Measurements from ENCODE around the gene CELF1. TPM values are rescaled to one million over a fixed set of nuclear protein-coding genes. Genes with fewer than 3 reads are reported as not detected.
A peak's percentile ranks its signal among the peaks of the same experiment; 100 is the strongest.

CELF1 gene
- total RNA-seq, 3 donors from 2014 or later, result 83.7 to 132 (median 94.1) TPM

- ATAC-seq, result no peak
- intact Hi-C loops (cut with DNase I, micrococcal nuclease), result no loop called here
- TF ChIP-seq CTCF (IDR thresholded peaks at IDR 0.05), result no peak
- Histone ChIP-seq H3K4me1 (ENCODE audit: low read depth) (peaks cover 9% of the 10 kb centered on the region), H3K4me3 (no peak overlapping the region), H3K36me3 (ENCODE audit: low read depth) (no peaks in the 10 kb centered on the region), H3K9me3 (no peaks in the 10 kb centered on the region)
- DNase-seq, result no peak
Measured at GRCh38 chr11:47489395-47489755, 63.6 kb downstream of the CELF1 start.

DNA sequence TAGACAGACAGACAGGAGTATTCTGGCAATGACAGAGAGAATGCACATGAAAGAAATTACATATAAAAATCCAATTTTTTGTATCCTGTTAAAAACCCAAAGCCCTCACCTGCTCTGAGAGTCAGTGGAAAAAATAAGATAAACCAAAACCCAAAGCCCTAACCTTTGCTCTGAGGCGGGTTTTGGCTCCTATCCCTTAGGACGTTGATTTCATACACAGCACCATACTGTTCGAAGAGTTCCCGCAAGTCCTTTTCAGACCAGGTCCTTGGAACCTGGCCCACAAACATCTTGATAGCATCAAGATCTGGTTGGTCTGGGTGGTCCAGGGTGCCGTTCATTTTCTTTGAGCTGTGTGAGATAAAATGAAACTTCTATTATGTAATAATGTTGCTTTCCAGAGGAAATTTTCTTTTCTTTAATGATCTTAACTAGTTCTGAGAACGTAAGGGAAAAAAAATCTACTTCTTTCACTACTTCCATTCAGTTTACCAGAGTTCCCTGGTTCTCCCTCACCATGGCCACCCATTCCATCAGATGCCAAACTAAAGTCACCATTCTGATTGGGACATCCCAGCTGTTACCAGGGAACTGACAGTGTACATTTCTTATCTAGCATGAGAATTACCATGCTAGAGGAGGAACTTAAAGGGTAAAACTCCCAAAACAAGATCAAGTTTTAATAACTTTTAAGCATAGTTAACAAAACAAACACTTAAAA, 64.1 kb downstream of the CELF1 start:
- peaks cover 3% of the 10 kb centered on the region for H3K36me3 ChIP-seq (ENCODE audit: low read depth)
- DNase-seq (peak in 1 of 3 donors; percentile 43), ATAC-seq (peak; percentile 69)

DNA sequence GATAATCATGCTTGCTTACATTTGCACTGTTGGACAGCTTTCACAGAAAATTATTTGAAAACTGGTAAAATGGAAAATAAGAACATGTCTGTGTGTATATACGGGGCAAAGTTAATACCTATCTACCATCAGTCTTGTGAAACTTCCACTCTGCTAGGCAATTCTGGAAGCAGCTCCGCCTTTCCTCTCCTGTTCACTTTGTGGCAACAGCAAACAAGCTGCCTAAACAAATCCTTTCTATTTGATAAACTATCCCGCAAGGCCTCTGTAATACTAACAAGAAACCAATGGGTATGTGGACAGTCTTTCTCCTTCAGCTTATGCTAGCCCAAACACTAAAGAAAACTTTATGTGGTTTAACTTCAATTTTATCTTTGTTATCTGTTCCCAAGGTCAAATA, 64.8 kb downstream of the CELF1 start:
- DNase-seq (peak in 1 of 3 donors; percentile 22), ATAC-seq (peak; percentile 68)
- no peak for TF ChIP-seq CTCF (IDR thresholded peaks at IDR 0.05)
- no peaks in the 10 kb centered on the region for H3K9me3 ChIP-seq
- H3K36me3 ChIP-seq (ENCODE audit: low read depth), result peaks cover 10% of the 10 kb centered on the region
- peaks cover 9% of the 10 kb centered on the region for H3K4me1 ChIP-seq (ENCODE audit: low read depth)
- H3K4me3 ChIP-seq, result peak overlapping the region; percentile 9
- intact Hi-C loops (cut with DNase I, micrococcal nuclease), result no loop called here

More for the DNA sequence above, 64.1 kb downstream of the CELF1 start:
- Histone ChIP-seq H3K9me3 (no peaks in the 10 kb centered on the region), H3K4me1 (ENCODE audit: low read depth) (peaks cover 9% of the 10 kb centered on the region), H3K4me3 (no peak overlapping the region)
- intact Hi-C loops (cut with DNase I, micrococcal nuclease), result no loop called here
- no peak for TF ChIP-seq CTCF (IDR thresholded peaks at IDR 0.05)

DNA sequence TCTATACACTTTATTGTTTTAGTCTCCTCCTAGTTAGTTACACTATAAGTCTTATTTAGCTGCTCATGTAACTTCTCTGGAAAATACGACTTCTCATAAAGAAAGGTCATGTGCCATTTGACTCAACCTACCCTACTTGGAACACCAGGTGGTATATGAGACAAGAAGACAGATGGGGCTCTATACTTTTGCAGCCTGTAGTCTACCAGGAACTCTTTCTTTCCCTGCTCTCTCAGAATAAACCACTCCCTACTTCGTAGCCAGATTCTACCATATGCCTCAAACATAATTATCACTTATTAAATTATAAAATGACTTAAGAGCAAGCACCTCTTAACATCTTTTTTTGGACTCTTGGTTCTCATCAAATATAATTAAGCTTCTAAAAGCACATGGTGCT, 65.5 kb downstream of the CELF1 start:
- intact Hi-C loops (cut with DNase I, micrococcal nuclease), result no loop called here
- H3K4me3 ChIP-seq, result no peak overlapping the region
- no peaks in the 10 kb centered on the region for H3K9me3 ChIP-seq
- peaks cover 17% of the 10 kb centered on the region for H3K36me3 ChIP-seq (ENCODE audit: low read depth)
- DNase-seq, result no peak
- peaks cover 9% of the 10 kb centered on the region for H3K4me1 ChIP-seq (ENCODE audit: low read depth)
- no peak for TF ChIP-seq CTCF (IDR thresholded peaks at IDR 0.05)
- ATAC-seq, result peak; percentile 59

- peaks cover 9% of the 10 kb centered on the region for H3K4me1 ChIP-seq (ENCODE audit: low read depth)
- H3K4me3 ChIP-seq, result no peak overlapping the region
- no peak for TF ChIP-seq CTCF (IDR thresholded peaks at IDR 0.05)
- DNase-seq (no peak), ATAC-seq (no peak)
- no peaks in the 10 kb centered on the region for H3K9me3 ChIP-seq
- intact Hi-C loops (cut with DNase I, micrococcal nuclease), result no loop called here
- H3K36me3 ChIP-seq (ENCODE audit: low read depth), result peaks cover 23% of the 10 kb centered on the region
Measured at GRCh38 chr11:47485107-47485506, 67.8 kb downstream of the CELF1 start.
